NCI-H226 (cell line): ENCODE measurements around the gene FBLN2.

Experiments used
- DNase-seq: peaks from one replicate; pipeline ENCODE4 v3.0.0-alpha.2; 2015

Gene FBLN2

DNA sequence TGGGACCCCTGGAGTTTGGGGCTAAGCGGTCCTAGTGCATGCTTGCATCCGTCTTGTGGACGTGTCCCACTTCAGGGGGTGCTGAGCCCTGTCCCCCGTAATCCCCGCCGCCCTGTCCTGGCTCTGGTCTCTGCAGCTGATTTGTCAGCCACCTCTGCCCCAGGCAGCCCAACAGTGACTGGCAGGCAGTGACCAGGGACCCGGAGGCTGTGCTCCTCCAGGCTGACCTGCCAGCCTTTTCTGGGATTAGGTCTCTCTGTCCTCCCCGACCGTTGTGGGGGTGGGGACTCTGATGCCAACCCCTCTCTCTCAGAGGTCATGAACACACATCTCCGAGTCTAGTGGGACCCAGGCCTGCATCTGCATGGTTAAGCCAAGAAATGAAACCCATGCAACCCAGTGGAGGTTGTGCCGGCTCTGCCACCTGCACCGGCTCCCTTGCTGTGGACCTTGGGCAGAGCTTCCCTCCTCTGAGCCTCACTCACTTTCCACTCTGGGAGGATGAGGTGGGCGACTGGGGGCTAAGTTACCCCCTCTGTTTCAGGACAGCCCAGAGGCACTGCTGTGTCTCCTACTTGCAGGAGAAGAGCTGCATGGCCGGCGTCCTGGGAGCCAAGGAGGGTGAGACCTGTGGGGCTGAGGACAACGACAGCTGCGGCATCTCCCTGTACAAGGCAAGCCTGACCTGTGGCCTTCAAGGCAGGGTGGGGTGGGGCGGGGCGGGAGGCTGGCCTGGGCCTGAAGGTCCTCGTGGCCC is 60.2 kb downstream of the FBLN2 start:
- no peak for DNase-seq

GRCh38 chr3:13610006-13610570 is 61.2 kb downstream of the FBLN2 start:
- no peak for DNase-seq

DNA sequence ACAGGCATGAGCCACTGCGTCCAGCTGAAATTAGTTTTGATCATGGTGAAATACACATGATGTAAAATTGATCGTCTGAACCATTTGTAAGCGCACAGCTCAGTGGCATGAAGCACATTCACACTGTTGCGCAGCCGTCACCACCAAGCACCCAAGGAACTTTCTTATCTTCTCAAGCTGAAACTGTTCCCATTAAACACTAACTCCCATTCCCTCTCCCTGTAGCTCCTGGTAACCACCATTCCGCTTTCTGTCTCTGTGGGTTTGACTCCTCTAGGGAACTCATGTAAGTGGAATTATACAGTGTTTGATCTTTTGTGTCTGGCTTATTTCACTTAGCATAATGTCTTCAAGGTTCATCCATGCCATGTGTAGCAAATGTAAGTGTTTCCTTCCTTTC is 62.3 kb downstream of the FBLN2 start:
- no peak for DNase-seq

DNA sequence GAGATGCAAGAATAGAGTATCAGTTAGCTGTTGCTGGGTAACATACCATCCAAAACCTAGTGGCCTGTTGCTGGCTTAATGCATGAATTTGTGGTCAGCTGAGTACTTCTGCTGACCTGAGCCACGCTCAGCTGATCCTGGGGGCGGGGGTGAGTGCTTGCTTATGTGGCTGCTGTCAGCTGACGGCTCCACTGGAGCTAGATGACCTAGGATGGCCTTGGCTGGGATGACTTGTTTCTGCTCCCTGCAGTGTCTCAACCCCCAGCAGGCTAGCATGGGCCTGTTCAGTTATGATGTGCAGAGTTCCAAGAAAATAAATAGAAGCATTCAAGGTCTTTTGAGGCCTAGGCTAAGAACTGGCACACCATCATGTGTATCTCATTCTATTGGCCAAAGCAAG is 63.9 kb downstream of the FBLN2 start:
- no peak for DNase-seq

DNA sequence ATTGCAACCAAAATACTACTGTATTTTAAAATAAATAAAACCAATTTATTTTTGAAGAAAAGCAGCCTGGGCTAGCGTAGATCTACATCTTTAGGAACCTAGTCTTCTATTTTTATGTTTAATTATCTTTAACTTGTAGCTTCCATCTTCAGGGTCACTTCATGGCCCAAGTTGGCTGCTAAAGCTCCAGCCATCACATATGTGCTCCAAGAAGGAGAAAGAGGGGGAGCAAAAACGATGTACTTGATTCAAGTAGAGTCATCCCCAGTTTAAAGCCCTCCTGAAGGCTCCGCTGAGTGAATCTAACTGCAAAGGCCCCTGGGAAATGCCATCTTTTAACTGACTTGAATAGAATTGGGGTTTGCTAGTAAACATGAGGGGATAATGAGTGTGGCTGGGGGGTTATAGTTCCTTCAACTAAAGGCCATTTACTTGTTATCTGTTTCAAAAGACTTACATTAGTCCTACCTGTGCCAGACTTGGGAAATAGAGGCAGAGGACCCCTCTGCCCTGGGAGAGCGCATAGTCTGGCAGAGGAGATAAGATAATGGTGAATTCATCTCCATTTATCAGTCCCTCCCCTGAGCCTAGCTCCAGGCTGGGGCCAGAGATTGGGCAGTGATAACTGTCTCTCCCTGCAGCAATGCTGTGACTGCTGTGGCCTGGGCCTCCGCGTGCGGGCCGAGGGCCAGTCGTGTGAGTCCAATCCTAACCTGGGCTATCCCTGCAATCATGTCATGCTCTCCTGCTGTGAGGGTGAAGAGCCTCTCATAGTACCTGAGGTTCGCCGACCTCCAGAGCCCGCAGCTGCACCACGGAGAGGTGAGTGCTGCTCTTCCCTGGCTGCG is 64.6 kb downstream of the FBLN2 start:
- no peak for DNase-seq

DNA sequence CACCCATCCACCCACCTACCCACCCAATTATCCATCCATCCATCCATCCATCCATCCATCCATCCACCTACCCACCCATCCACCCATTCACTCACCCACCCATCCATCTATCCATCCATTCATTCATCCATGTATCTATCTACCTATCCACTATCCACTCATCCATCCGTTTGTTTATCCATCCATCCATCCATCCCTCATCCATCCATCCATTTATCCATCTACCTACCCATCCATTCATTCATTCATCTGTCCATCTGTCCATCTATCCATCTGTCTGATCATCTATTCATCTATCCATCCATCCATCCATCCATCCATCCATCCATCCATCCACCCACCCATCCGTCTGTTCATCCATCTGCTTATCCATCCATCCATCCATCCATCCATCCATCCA is 65.7 kb downstream of the FBLN2 start:
- DNase-seq = no peak

GRCh38 chr3:13615019-13615528 is 66.1 kb downstream of the FBLN2 start:
- no peak for DNase-seq

DNA sequence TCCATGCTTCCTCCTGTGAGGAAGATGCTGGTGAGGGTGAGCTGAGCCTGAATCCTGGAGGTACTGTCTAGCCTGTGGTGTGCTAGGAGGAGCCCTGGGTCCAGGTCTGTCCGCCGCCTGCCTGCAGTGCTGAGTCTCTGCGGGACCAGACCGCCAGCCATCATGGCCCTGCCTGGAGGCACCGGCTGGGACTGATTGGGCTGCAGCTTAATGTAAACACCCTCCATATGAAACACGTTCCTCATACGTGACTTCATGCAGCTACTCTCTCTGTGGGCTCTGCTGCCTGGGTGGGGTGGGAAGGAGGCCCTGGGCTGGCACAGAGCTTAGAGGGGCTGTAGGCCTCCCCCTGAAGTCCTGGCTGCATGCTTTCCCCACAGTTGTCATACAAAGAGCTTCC is 67.4 kb downstream of the FBLN2 start:
- DNase-seq = no peak

DNA sequence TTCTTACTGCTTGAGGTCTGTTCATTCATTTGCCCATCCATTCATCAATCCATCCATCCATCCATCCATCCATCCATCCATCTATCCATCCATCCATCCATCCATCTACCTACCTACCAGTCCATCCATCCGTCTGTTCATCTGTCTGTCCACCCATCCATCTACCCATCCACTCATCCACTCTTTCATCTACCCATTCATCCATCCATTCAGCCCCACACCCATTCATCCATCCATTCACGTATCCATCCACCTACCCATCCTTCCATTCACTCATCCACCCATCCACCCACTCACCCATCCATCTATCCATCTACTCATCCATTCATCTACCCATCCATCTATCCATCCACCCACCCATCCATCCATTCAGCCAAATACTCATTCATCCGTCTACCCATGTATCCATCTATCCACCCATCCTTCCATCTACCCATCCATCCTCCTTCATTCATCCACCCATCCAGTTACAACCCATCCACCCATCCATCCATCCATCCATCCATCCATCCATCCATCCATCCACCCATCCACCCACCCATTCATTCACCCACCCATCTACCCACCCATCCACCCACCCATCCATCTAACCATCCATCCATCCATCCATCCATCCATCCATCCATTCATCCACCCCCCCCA is 68.3 kb downstream of the FBLN2 start:
- DNase-seq = no peak

- no peak for DNase-seq
Measured at GRCh38 chr3:13617981-13618380, 69.1 kb downstream of the FBLN2 start.

DNA sequence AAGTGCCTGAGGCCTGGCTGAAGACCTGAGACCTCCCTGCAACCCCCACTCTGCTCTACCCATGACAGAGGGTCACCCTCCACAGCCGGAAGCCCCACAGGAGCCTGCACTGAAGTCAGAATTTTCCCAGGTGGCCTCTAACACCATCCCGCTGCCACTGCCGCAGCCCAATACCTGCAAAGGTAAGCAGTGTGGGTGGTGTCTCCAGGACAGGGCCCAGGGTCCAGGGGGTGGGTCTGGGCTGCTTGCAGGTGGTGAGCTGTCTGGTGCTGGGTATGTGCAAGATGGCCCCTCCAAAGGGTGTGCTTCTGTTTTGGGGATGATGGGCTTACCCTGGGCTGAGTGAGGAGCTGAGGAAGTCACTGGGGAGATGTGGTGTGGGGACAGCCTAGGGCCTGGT is 69.9 kb downstream of the FBLN2 start:
- DNase-seq = no peak

DNA sequence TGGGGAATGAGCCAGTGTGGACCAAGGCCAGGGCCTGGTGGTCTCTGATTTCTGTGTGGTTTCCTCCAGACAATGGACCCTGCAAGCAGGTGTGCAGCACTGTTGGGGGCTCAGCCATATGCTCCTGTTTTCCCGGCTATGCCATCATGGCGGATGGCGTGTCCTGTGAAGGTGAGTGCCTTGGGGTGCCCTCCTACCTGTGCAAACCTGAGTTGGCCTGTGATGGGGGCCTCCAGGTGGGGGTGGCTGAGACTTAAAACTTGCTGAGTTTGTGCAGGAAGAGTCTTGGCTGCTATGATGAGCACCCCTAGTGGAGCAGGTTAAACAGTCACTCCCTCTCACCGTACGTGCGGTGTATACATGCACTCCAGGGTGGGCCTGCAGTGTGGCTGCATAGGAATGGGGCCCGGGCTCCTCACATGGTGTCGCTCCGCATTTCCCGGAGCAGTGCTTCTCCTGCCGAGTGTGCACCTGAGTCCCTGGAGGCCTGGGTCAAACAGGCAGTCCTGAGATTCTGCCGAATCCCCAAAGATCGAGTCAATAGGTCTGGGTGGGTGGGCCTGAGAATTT is 70.8 kb downstream of the FBLN2 start:
- no peak for DNase-seq

DNA sequence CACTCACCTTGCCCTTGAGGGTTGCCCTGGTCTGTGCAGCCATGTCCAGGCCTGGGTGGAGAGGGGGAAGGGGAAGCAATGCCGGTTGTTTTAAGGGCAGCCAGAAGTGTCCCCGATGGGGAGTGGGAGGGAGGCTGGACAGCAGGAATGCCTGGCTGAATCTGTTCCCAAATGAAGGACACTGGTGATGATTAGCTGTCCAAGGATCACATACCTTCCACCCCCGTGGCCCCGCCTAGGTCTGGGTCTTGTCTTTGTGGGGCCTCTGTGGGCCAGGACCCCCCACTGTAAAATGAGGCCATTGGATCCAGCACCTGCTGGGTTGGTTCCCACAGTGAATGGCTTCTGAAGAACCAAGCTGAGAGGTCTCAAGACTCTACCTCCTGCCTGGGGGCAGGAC is 71.4 kb downstream of the FBLN2 start:
- no peak for DNase-seq

DNA sequence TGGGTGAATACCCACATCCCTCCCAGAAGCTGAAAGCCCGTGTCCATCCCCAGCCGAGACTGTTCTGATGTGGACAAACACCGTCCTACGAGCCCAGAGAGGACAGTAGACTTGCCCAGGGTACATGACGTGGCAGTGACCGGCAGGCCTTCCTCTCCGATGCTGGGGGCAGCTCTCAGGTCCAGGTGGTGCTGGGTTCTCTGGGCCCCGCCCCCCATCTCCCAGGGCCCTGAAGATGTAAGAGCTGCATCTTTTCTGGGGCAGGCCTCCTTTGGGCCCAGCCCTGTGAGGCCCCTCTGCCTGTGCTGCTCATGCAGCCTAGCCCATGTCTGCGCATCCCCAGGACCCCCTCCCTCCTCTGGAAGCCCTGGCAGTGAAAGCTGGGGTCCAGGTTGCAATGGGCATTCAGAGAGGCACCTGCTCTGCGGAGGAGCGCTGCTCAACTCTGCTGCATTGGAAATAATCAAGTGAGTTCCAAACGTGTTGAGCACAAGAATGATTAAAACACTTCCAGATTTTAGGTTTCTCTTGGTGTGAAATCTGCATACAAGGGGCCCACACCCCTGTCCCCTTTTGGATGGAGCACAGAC is 71.9 kb downstream of the FBLN2 start:
- no peak for DNase-seq

DNA sequence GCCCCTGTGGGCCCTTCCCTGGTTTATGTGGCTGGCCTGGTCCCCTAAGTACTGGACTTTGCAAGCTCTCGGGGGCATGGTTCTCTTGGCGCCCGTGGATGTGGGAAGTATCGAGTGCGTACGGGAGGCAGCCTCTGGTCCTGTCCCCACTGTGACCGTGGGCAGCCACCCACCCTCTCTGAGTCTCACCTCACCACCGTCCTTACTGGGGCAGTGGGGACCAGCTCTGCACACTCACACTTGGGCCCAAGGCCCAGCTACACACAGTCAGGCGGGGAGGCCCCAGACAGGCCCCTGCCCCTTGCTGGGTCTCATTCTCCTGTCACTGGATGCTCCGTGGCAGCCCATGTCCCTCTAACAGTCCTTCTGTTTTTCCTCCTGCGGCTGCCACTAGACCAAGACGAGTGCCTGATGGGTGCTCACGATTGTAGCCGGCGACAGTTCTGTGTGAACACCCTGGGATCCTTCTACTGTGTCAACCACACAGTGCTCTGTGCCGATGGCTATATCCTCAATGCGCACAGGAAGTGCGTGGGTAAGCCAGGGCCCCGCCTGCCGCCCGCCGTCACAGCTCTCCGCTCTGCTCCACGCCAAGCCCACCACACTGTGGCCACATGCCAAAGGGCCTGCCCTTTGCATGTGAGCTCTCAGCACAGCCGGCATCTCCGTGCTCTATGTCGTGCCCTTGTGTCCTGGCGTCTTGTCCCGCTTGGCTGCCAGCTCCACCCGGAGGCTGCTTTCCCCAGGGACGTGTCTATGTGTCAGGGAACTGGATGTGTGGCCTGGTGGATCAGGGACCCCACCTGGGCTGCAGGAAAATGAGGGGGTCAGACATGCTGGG is 72.7 kb downstream of the FBLN2 start:
- DNase-seq = no peak

GRCh38 chr3:13622356-13622755 is 73.4 kb downstream of the FBLN2 start:
- no peak for DNase-seq

DNA sequence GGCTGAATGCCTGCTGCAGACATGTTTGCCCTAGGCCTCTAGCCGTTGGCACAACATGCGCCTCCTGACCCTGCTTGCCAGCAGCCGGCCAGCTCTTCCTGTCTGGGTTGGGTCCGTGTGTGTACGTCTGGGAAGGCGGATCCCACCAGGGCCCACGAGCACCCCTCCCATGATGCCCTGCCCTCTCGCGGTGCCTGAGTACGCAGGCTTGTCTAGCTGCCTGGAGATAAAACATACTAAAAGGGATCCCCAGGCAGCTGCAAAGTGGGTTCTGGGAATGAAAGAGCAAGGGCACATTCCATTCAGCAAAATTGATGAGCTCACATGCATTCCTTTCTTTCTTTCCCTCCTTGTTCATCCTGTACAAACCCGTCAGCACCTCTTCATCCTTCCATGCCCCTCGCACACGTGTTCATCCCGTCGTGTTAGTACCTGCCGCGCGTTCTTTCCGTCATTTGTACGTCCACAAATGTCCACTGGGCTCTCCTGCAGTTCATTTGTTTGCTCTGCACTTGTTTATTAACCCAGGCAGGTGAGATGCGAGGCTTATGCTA is 74.3 kb downstream of the FBLN2 start:
- DNase-seq = peak; percentile 38

- no peak for DNase-seq
Measured at GRCh38 chr3:13624021-13624420, 75.1 kb downstream of the FBLN2 start.

- no peak for DNase-seq
Measured at GRCh38 chr3:13624671-13625125, 75.8 kb downstream of the FBLN2 start.

DNA sequence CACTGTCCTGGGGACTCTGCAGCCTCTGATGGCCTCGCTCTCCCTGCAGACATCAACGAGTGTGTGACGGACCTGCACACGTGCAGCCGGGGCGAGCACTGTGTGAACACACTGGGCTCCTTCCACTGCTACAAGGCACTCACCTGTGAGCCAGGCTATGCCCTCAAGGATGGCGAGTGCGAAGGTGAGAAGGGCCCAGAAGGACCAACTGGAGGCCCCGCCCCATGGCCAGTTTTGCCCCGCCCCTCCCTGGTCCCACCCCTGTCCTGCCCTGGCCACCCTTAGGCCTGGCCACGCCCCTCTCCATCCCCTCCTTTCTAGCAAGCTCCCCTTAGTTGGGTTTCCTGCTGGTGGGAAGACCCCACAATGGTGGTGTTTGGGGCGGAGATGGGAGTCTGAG is 77.5 kb downstream of the FBLN2 start:
- no peak for DNase-seq

DNA sequence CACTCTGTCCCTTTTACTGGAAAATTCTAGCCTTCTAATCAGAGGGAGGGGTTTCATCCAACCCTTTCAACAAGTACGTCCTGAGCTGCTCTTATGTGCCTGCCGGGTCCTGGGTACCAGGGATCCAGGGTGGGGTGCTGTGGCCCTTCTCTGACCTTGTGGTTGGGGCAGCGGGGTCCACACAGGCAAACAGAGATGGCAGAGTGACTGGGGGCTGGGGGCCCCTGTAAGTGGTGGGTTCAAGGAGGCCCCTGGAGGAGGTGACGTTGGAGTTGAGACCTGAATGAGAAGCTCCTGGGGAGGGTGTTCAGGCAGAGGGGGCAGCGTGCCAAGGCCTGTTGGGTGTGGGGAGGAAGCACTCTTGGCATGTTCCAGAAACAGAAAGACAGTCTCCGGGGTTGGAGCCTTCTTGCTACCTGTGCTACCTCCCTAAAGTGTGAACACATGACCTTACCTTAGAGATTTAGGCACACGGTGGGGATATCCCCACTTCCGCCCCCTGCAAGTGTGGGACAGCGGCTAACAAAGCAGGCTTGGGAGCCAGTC is 78.1 kb downstream of the FBLN2 start:
- no peak for DNase-seq
